SU-DHL-6 (cell line): ENCODE measurements around the gene F8.

Source experiments
- H2AFZ ChIP-seq: fragments of 200-600 bp; sonication (generic); 2 replicates; pipeline ENCODE4 v1.6.1; 2014; ENCODE audit warnings: low read depth, mild to moderate bottlenecking, moderate library complexity, mixed read lengths, antibody characterized with exemption, low read length; ENCODE audit not compliant: severe bottlenecking
- H3F3A ChIP-seq: fragments of 200-600 bp; shearing (Covaris generic); 2 replicates; pipeline ENCODE4 v1.6.0; 2016; ENCODE audit warnings: antibody characterized with exemption, mild to moderate bottlenecking; ENCODE audit not compliant: insufficient read depth
- H3K27ac ChIP-seq: fragments of 200-600 bp; sonication (generic); 2 replicates; pipeline ENCODE4 v1.5.1; 2016; ENCODE audit warnings: low read depth, mild to moderate bottlenecking, low read length, moderate library complexity, mixed read lengths
- H3K27me3 ChIP-seq: fragments of 200-600 bp; sonication (generic), shearing (Covaris generic); 2 replicates; pipeline ENCODE4 v1.6.0; 2014; ENCODE audit warnings: mild to moderate bottlenecking, low read length
- H3K36me3 ChIP-seq: fragments of 200-600 bp; sonication (generic); 2 replicates; pipeline ENCODE4 v1.6.1; 2014; ENCODE audit warnings: mild to moderate bottlenecking, low read length, mixed read lengths
- H3K4me2 ChIP-seq: fragments of 300-600, 200-600 bp; shearing (Covaris generic), sonication (generic); 2 replicates; pipeline ENCODE4 v1.6.0; 2014; ENCODE audit warnings: low read length, low read depth, mild to moderate bottlenecking; ENCODE audit not compliant: poor library complexity, severe bottlenecking
- H3K4me3 ChIP-seq: fragments of 200-600 bp; sonication (generic); 2 replicates; pipeline ENCODE4 v1.5.1; 2014; ENCODE audit warnings: antibody characterized with exemption, low read length, mild to moderate bottlenecking, mixed read lengths; ENCODE audit not compliant: insufficient read depth, poor library complexity, severe bottlenecking
- H3K79me2 ChIP-seq: fragments of 200-600 bp; sonication (generic); 2 replicates; pipeline ENCODE4 v1.6.1; 2014; ENCODE audit warnings: mild to moderate bottlenecking, low read length, moderate library complexity; ENCODE audit not compliant: insufficient read depth
- H3K9ac ChIP-seq: fragments of 200-600 bp; sonication (generic); 2 replicates; pipeline ENCODE4 v1.7.0; 2014; ENCODE audit warnings: mild to moderate bottlenecking, low read length
- H3K9me2 ChIP-seq: fragments of 200-600 bp; sonication (generic); replicated peaks from 2 replicates; pipeline ENCODE4 v1.6.1; 2014; ENCODE audit warnings: low read length; ENCODE audit not compliant: insufficient read depth
- H3K9me3 ChIP-seq: fragments of 200-600 bp; sonication (generic); 2 replicates; pipeline ENCODE4 v1.6.1; 2014; ENCODE audit warnings: low read length, mixed read lengths; ENCODE audit not compliant: insufficient read depth
- H4K20me1 ChIP-seq: fragments of 200-600 bp; sonication (generic); 2 replicates; pipeline ENCODE4 v1.6.1; 2014; ENCODE audit warnings: low read depth, mild to moderate bottlenecking, antibody characterized with exemption, low read length, moderate library complexity, mixed read lengths
- CTCF ChIP-seq: fragments of 200-600 bp; sonication (generic); IDR thresholded peaks from one replicate; pipeline ENCODE4 v1.5.1; 2017; ENCODE audit warnings: antibody characterized with exemption, mild to moderate bottlenecking, low read length, moderate library complexity; ENCODE audit not compliant: insufficient read depth, poor library complexity, severe bottlenecking
- EZH2phosphoT487 ChIP-seq: fragments of 200-600 bp; sonication (generic), shearing (Covaris generic); conservative IDR thresholded peaks from 2 replicates; pipeline ENCODE4 v1.6.1; 2018; ENCODE audit warnings: mild to moderate bottlenecking, antibody characterized with exemption, low read length, moderate library complexity, mixed read lengths

Gene F8

GRCh38 chrX:155056877-155057792, 34.6 kb upstream of the F8 start:
- H3K4me2 ChIP-seq = peak overlapping the region; percentile 29
- H2AFZ ChIP-seq = no peak overlapping the region

GRCh38 chrX:155056471-155056870, 33.9 kb upstream of the F8 start:
- Histone ChIP-seq H3K79me2 (no peaks in the 10 kb centered on the region), H3K4me3 (no peak overlapping the region), H3K36me3 (0 out of 2 replicates have a peak, but pooled peaks cover 4% of the 10 kb centered on the region), H2AFZ (no peak overlapping the region), H3K27ac (no peak overlapping the region), H4K20me1 (no peaks in the 10 kb centered on the region), H3K9ac (no peak overlapping the region), H3F3A (no peaks in the 10 kb centered on the region), H3K9me3 (no peaks in the 10 kb centered on the region), H3K4me2 (no peak overlapping the region), H3K9me2 (no peaks in the 10 kb centered on the region), H3K27me3 (no peaks in the 10 kb centered on the region)
- TF ChIP-seq EZH2phosphoT487 (no peak), CTCF (no peak)

More at GRCh38 chrX:155056877-155057792, 34.6 kb upstream of the F8 start:
- H3K27me3 ChIP-seq = no peaks in the 10 kb centered on the region
- H3K79me2 ChIP-seq = no peaks in the 10 kb centered on the region
- H3K9me3 ChIP-seq = no peaks in the 10 kb centered on the region
- 0 out of 2 replicates have a peak, but pooled peaks cover 4% of the 10 kb centered on the region for H3K36me3 ChIP-seq
- H3F3A ChIP-seq = no peaks in the 10 kb centered on the region
- H3K9ac ChIP-seq = no peak overlapping the region
- TF ChIP-seq EZH2phosphoT487 = no peak
- peak; percentile 37 for TF ChIP-seq CTCF
- H4K20me1 ChIP-seq = no peaks in the 10 kb centered on the region
- no peak overlapping the region for H3K4me3 ChIP-seq
- H3K27ac ChIP-seq = no peak overlapping the region
- no peaks in the 10 kb centered on the region for H3K9me2 ChIP-seq

- Histone ChIP-seq H3K4me2 (no peak overlapping the region), H2AFZ (no peak overlapping the region), H3F3A (no peaks in the 10 kb centered on the region), H3K79me2 (no peaks in the 10 kb centered on the region), H3K9me2 (no peaks in the 10 kb centered on the region), H3K36me3 (0 out of 2 replicates have a peak, but pooled peaks cover 4% of the 10 kb centered on the region), H3K4me3 (no peak overlapping the region), H3K27me3 (no peaks in the 10 kb centered on the region), H3K9ac (no peak overlapping the region), H3K9me3 (no peaks in the 10 kb centered on the region), H3K27ac (no peak overlapping the region), H4K20me1 (no peaks in the 10 kb centered on the region)
- TF ChIP-seq EZH2phosphoT487 = no peak
- no peak for TF ChIP-seq CTCF
Observed at GRCh38 chrX:155055494-155055893, 33.0 kb upstream of the F8 start.
